Measurements from ENCODE around the gene KRTAP19-1. TPM values are rescaled to one million over a fixed set of nuclear protein-coding genes. Genes with fewer than 3 reads are reported as not detected.

KRTAP19-1 gene
- total and polyA plus RNA-seq, 8 donors, result not detected

DNA sequence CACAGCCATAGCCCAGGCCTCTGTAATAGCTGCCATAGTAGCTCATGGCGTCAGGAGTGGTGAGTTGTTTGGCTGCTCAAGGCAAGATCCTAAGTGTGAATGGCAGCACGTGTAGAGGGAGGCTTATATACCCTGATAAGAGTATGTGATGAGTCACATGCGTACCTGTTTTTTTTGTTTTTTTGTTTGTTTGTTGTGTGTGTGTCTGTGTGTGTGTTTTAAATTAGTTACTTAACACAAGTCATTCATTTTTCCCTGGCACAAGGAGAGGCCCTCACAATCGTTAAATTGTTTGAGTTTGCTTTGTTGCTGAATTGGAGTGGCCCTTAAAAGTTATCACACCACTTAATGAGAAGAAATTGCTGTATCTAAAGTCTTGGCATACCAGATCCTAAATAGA, 16.9 kb upstream of the KRTAP19-1 start, which contains the start of gene KRTAP19-4:
Gene KRTAP19-4, minus strand, starts transcription at position 101 of the 400 bp plus-strand sequence. Its CDS starts 55 bp downstream, at position 46.
- Histone ChIP-seq H3K27me3 (no peaks in the 10 kb centered on the region), H3K36me3 (no peaks in the 10 kb centered on the region), H3K4me3 (no peak within 1 kb of the TSS), H3K9me3 (peaks cover 0 to 11% of the 10 kb centered on the region in 2 donors), H3K27ac (no peak within 1 kb of the TSS), H3K4me1 (no peaks in the 10 kb centered on the region)
- DNase-seq, result no peak
- intact Hi-C loops (cut with DNase I), result no loop called here
- TF ChIP-seq, protein P1, sequence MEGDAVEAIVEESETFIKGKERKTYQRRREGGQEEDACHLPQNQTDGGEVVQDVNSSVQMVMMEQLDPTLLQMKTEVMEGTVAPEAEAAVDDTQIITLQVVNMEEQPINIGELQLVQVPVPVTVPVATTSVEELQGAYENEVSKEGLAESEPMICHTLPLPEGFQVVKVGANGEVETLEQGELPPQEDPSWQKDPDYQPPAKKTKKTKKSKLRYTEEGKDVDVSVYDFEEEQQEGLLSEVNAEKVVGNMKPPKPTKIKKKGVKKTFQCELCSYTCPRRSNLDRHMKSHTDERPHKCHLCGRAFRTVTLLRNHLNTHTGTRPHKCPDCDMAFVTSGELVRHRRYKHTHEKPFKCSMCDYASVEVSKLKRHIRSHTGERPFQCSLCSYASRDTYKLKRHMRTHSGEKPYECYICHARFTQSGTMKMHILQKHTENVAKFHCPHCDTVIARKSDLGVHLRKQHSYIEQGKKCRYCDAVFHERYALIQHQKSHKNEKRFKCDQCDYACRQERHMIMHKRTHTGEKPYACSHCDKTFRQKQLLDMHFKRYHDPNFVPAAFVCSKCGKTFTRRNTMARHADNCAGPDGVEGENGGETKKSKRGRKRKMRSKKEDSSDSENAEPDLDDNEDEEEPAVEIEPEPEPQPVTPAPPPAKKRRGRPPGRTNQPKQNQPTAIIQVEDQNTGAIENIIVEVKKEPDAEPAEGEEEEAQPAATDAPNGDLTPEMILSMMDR (IDR thresholded peaks at IDR 0.05), result no peak
- ATAC-seq, result no peak

GRCh38 chr21:30491963-30492428, 11.8 kb upstream of the KRTAP19-1 start, which contains the start of gene KRTAP19-3:
Gene KRTAP19-3 (minus strand): TSS chr21:30492013. CDS start chr21:30491957, 56 bp downstream.
- Histone ChIP-seq H3K36me3 (no peaks in the 10 kb centered on the region), H3K27ac (no peak within 1 kb of the TSS), H3K4me3 (no peak within 1 kb of the TSS), H3K27me3 (no peaks in the 10 kb centered on the region), H3K9me3 (peaks cover 0 to 16% of the 10 kb centered on the region in 2 donors), H3K4me1 (no peaks in the 10 kb centered on the region)
- no peak for ATAC-seq
- DNase-seq, result no peak
- intact Hi-C loops (cut with DNase I), result no loop called here
- TF ChIP-seq, protein P1 (IDR thresholded peaks at IDR 0.05), result no peak

GRCh38 chr21:30487336-30487735, 7.2 kb upstream of the KRTAP19-1 start, which contains the start of gene KRTAP19-2:
Gene KRTAP19-2 (minus strand): TSS chr21:30487436. CDS start chr21:30487348, 88 bp downstream.
- TF ChIP-seq, protein P1 (IDR thresholded peaks at IDR 0.05), result no peak
- Histone ChIP-seq H3K27me3 (no peaks in the 10 kb centered on the region), H3K27ac (no peak within 1 kb of the TSS), H3K9me3 (peaks cover 0 to 15% of the 10 kb centered on the region in 2 donors), H3K36me3 (no peaks in the 10 kb centered on the region), H3K4me3 (no peak within 1 kb of the TSS), H3K4me1 (no peaks in the 10 kb centered on the region)
- no peak for DNase-seq
- intact Hi-C loops (cut with DNase I), result no loop called here
- no peak for ATAC-seq

- Histone ChIP-seq H3K4me1 (no peaks in the 10 kb centered on the region), H3K36me3 (no peaks in the 10 kb centered on the region), H3K9me3 (peaks cover 0 to 15% of the 10 kb centered on the region in 2 donors), H3K4me3 (no peak overlapping the region), H3K27me3 (no peaks in the 10 kb centered on the region), H3K27ac (no peak overlapping the region)
- intact Hi-C loops (cut with DNase I), result no loop called here
- no peak for ATAC-seq
- TF ChIP-seq, protein P1 (IDR thresholded peaks at IDR 0.05), result no peak
- no peak for DNase-seq
Observed at GRCh38 chr21:30486180-30486579, 6.0 kb upstream of the KRTAP19-1 start.

- Histone ChIP-seq H3K4me1 (no peaks in the 10 kb centered on the region), H3K4me3 (no peak overlapping the region), H3K27ac (no peak overlapping the region), H3K27me3 (no peaks in the 10 kb centered on the region), H3K36me3 (no peaks in the 10 kb centered on the region), H3K9me3 (peaks cover 0 to 12% of the 10 kb centered on the region in 2 donors)
- TF ChIP-seq, protein P1 (IDR thresholded peaks at IDR 0.05), result no peak
- no peak for ATAC-seq
- intact Hi-C loops (cut with DNase I), result no loop called here
- no peak for DNase-seq
Observed at GRCh38 chr21:30482130-30482529, 2.0 kb upstream of the KRTAP19-1 start.
